ENCODE results near the gene CFAP99. TPM values are rescaled to one million over a fixed set of nuclear protein-coding genes. Genes with fewer than 3 reads are reported as not detected.

The CFAP99 gene
- total and polyA plus RNA-seq, 9 of the 15 experiments (the other 6 are each of a cell fraction or from before 2014, with no cell fraction given), result 0.07 to 0.18 (median 0.09) TPM; not detected in 6

GRCh38 chr4:2468456-2469191, 49.9 kb downstream of the CFAP99 start, which contains the start of gene RNF4 (continued):
- TF ChIP-seq NFE2L1 (tag; IDR thresholded peaks at IDR 0.05; ENCODE audit: borderline replicate concordance, low read depth) (no peak), ZNF3 (CRISPR knock-in tag; IDR thresholded peaks at IDR 0.05) (no peak), EGR1 (conservative IDR thresholded peaks at IDR 0.05) (peak; percentile 90), GABPB1 (CRISPR knock-in tag; IDR thresholded peaks at IDR 0.05) (peak; percentile 65; the same call in 1 of the 2 replicates), SP2 (IDR thresholded peaks at IDR 0.05; ENCODE audit: extremely low read depth, low read depth, low read length, poor library complexity, severe bottlenecking) (peak; percentile 66), NR2F6 (CRISPR knock-in tag; IDR thresholded peaks at IDR 0.05) (no peak), ZNF518B (CRISPR knock-in tag; IDR thresholded peaks at IDR 0.05) (no peak), CTCF (IDR thresholded peaks at IDR 0.05 in 2 of 3, conservative IDR thresholded peaks at IDR 0.05 in 1 of 3; ENCODE audit: insufficient read depth in 2 of 3, low read depth in 1 of 3, low read length in 3 of 3) (no peak), TARDBP (IDR thresholded peaks at IDR 0.05) (no peak), SMARCA5 (IDR thresholded peaks at IDR 0.05) (no peak), ZNF431 (CRISPR knock-in tag; IDR thresholded peaks at IDR 0.05) (peak; percentile 78; the same call in 1 of the 2 replicates), ZNF23 (CRISPR knock-in tag; IDR thresholded peaks at IDR 0.05) (no peak), PHF8 (IDR thresholded peaks at IDR 0.05; ENCODE audit: borderline replicate concordance, low read length) (peak; percentile 91; the same call in 1 of the 2 replicates), ZNF280B (CRISPR knock-in tag; IDR thresholded peaks at IDR 0.05) (no peak), KAT2B (IDR thresholded peaks at IDR 0.05; ENCODE audit: low read depth, low read length) (no peak), ZNF239 (CRISPR knock-in tag; IDR thresholded peaks at IDR 0.05) (no peak), YY1 (IDR thresholded peaks at IDR 0.05; ENCODE audit: borderline replicate concordance in 1 of 3, control insufficient read depth in 1 of 3, extremely low read depth in 1 of 3, insufficient read depth in 3 of 3, insufficient read length in 1 of 3, insufficient replicate concordance in 2 of 3, low read depth in 1 of 3, low read length in 2 of 3) (peak in 2 of 3 experiments; percentile 70 to 76), PURB (CRISPR knock-in tag; IDR thresholded peaks at IDR 0.05; ENCODE audit: low read depth) (no peak), HDAC1 (IDR thresholded peaks at IDR 0.05) (peak in 1 of 2 experiments; percentile 9; a peak in 1 of 4 replicates), FOXK2 (conservative IDR thresholded peaks at IDR 0.05 in 1 of 2, IDR thresholded peaks at IDR 0.05 in 1 of 2; ENCODE audit: low read depth in 2 of 2) (no peak), TRIM28 (IDR thresholded peaks at IDR 0.05) (no peak), LARP7 (IDR thresholded peaks at IDR 0.05) (no peak)

Measured in K562 (cell line).